GM18873 (cell line): ENCODE results near the gene COL23A1.
"Not testable (repeated sequence)": the region's sequence is repeated elsewhere in the genome, so short reads cannot be mapped to it uniquely, and the experiment has no call there.

Experiments used
- ATAC-seq: cut with Tn5 transposase; IDR thresholded peaks from one replicate; pipeline ENCODE4 v1.9.1; 2021; ENCODE audit warnings: mild to moderate bottlenecking, moderate library complexity, moderate number of reproducible peaks; ENCODE audit not compliant: unreplicated experiment, low FRiP score

Gene COL23A1

GRCh38 chr5:178589180-178590140, 733 bp downstream of the COL23A1 start:
- no peak for ATAC-seq

GRCh38 chr5:178588769-178589168, 1.4 kb downstream of the COL23A1 start:
- no peak for ATAC-seq

- ATAC-seq, result no peak
Measured at GRCh38 chr5:178587763-178588611, 2.2 kb downstream of the COL23A1 start.

- no peak for ATAC-seq
Measured at GRCh38 chr5:178586396-178586795, 3.8 kb downstream of the COL23A1 start.

GRCh38 chr5:178585421-178585820, 4.8 kb downstream of the COL23A1 start:
- not testable (repeated sequence) for ATAC-seq

GRCh38 chr5:178583279-178583678, 6.9 kb downstream of the COL23A1 start:
- no peak for ATAC-seq

- no peak for ATAC-seq
Measured at GRCh38 chr5:178582291-178582690, 7.9 kb downstream of the COL23A1 start.

GRCh38 chr5:178581621-178582020, 8.6 kb downstream of the COL23A1 start:
- ATAC-seq, result no peak

- ATAC-seq, result no peak
Measured at GRCh38 chr5:178580271-178580955, 9.8 kb downstream of the COL23A1 start.

- no peak for ATAC-seq
Measured at GRCh38 chr5:178577944-178578343, 12.2 kb downstream of the COL23A1 start.

GRCh38 chr5:178577376-178577839, 12.8 kb downstream of the COL23A1 start:
- no peak for ATAC-seq

- ATAC-seq, result no peak
Measured at GRCh38 chr5:178576591-178577351, 13.4 kb downstream of the COL23A1 start.

GRCh38 chr5:178573216-178573615, 17.0 kb downstream of the COL23A1 start:
- ATAC-seq, result no peak

- no peak for ATAC-seq
Measured at GRCh38 chr5:178572617-178573016, 17.6 kb downstream of the COL23A1 start.

- no peak for ATAC-seq
Measured at GRCh38 chr5:178569485-178569884, 20.7 kb downstream of the COL23A1 start.

- ATAC-seq, result no peak
Measured at GRCh38 chr5:178564811-178565550, 25.2 kb downstream of the COL23A1 start.

- no peak for ATAC-seq
Measured at GRCh38 chr5:178564397-178564796, 25.8 kb downstream of the COL23A1 start.

- ATAC-seq, result no peak
Measured at GRCh38 chr5:178563621-178564020, 26.6 kb downstream of the COL23A1 start.

- ATAC-seq, result no peak
Measured at GRCh38 chr5:178561746-178562264, 28.4 kb downstream of the COL23A1 start.
